ENCODE results near the gene ISY1. TPM values are rescaled to one million over a fixed set of nuclear protein-coding genes. Genes with fewer than 3 reads are reported as not detected.
A peak's percentile ranks its signal among the peaks of the same experiment; 100 is the strongest.

ISY1 gene
- total and polyA plus RNA-seq, 8 donors: 29.1 to 60.0 (median 49.5) TPM

GRCh38 chr3:129120254-129121004 is 40.4 kb downstream of the ISY1 start:
- intact Hi-C loops (cut with DNase I): no loop called here
- peak; percentile 69 for ATAC-seq
- TF ChIP-seq CTCF (IDR thresholded peaks at IDR 0.05): peak; percentile 20 to 57
- Histone ChIP-seq H3K4me3 (peak overlapping the region; percentile 80 to 87), H3K27ac (peak overlapping the region; percentile 90 to 95), H3K27me3 (no peaks in the 10 kb centered on the region), H3K9me3 (no peaks in the 10 kb centered on the region), H3K4me1 (peaks cover 27 to 64% of the 10 kb centered on the region in 2 donors), H3K36me3 (peaks cover 0 to 9% of the 10 kb centered on the region in 2 donors)
- DNase-seq: peak; percentile 77 to 93 (median 92)

GRCh38 chr3:129119365-129120100 is 41.3 kb downstream of the ISY1 start:
- peak in 1 of 4 donors; percentile 38 for DNase-seq
- H3K4me1 ChIP-seq: peaks cover 27 to 73% of the 10 kb centered on the region in 2 donors

GRCh38 chr3:129118745-129119144 is 42.1 kb downstream of the ISY1 start:
- Histone ChIP-seq H3K9me3 (no peaks in the 10 kb centered on the region), H3K4me1 (peaks cover 27 to 76% of the 10 kb centered on the region in 2 donors), H3K4me3 (peak overlapping the region in 1 of 2 donors; percentile 87), H3K27ac (peak overlapping the region; percentile 10 to 95), H3K36me3 (peaks cover 0 to 26% of the 10 kb centered on the region in 2 donors), H3K27me3 (no peaks in the 10 kb centered on the region)
- ATAC-seq (no peak), DNase-seq (no peak)
- intact Hi-C loops (cut with DNase I): no loop called here
- no peak for TF ChIP-seq CTCF (IDR thresholded peaks at IDR 0.05)

More at GRCh38 chr3:129119365-129120100, 41.3 kb downstream of the ISY1 start:
- Histone ChIP-seq H3K9me3 (no peaks in the 10 kb centered on the region), H3K4me3 (peak overlapping the region; percentile 80 to 87), H3K27ac (peak overlapping the region; percentile 90 to 95), H3K36me3 (peaks cover 0 to 18% of the 10 kb centered on the region in 2 donors), H3K27me3 (no peaks in the 10 kb centered on the region)
- peak; percentile 1 for ATAC-seq
- intact Hi-C loops (cut with DNase I): no loop called here
- no peak for TF ChIP-seq CTCF (IDR thresholded peaks at IDR 0.05)

GRCh38 chr3:129117134-129117533 is 43.7 kb downstream of the ISY1 start:
- DNase-seq (no peak), ATAC-seq (no peak)
- no peaks in the 10 kb centered on the region for H3K27me3 ChIP-seq
- H3K36me3 ChIP-seq: peaks cover 0 to 33% of the 10 kb centered on the region in 2 donors
- peak overlapping the region in 1 of 2 donors; percentile 33 for H3K27ac ChIP-seq
- H3K9me3 ChIP-seq: no peaks in the 10 kb centered on the region
- no peak for TF ChIP-seq CTCF (IDR thresholded peaks at IDR 0.05)
- intact Hi-C loops (cut with DNase I): no loop called here
- H3K4me3 ChIP-seq: no peak overlapping the region
- peaks cover 27 to 78% of the 10 kb centered on the region in 2 donors for H3K4me1 ChIP-seq

GRCh38 chr3:129116482-129116946 is 44.3 kb downstream of the ISY1 start:
- Histone ChIP-seq H3K4me3 (no peak overlapping the region), H3K27ac (peak overlapping the region in 1 of 2 donors; percentile 33), H3K27me3 (no peaks in the 10 kb centered on the region), H3K4me1 (peaks cover 27 to 83% of the 10 kb centered on the region in 2 donors), H3K36me3 (peaks cover 0 to 39% of the 10 kb centered on the region in 2 donors), H3K9me3 (no peaks in the 10 kb centered on the region)
- ATAC-seq (no peak), DNase-seq (no peak)
- TF ChIP-seq CTCF (IDR thresholded peaks at IDR 0.05): no peak
- intact Hi-C loops (cut with DNase I): no loop called here
